CD4-positive, alpha-beta T cell treated with Interferon alpha-2 for 1 hour (primary cell): ENCODE results near the gene TREX2.

Experiments
- DNase-seq, 2 donors: peaks; one replicate each; pipeline ENCODE4 v3.0.0-alpha.2; 2020 to 2022

Gene TREX2

GRCh38 chrX:153433161-153433680 is 12.6 kb downstream of the TREX2 start:
- no peak for DNase-seq

- DNase-seq, result no peak
Measured at GRCh38 chrX:153430796-153431195, 15.1 kb downstream of the TREX2 start.

- no peak for DNase-seq
Measured at GRCh38 chrX:153426204-153426603, 19.7 kb downstream of the TREX2 start.

- DNase-seq, result no peak
Measured at GRCh38 chrX:153423652-153424051, 22.2 kb downstream of the TREX2 start.

GRCh38 chrX:153421856-153422255 is 24.0 kb downstream of the TREX2 start:
- no peak for DNase-seq

- no peak for DNase-seq
Measured at GRCh38 chrX:153420851-153421599, 24.8 kb downstream of the TREX2 start.

- no peak for DNase-seq
Measured at GRCh38 chrX:153417637-153418036, 28.2 kb downstream of the TREX2 start.

- DNase-seq, result no peak
Measured at GRCh38 chrX:153416781-153417450, 28.9 kb downstream of the TREX2 start.

GRCh38 chrX:153414856-153415510 is 30.9 kb downstream of the TREX2 start:
- no peak for DNase-seq

- DNase-seq, result no peak
Measured at GRCh38 chrX:153413731-153414130, 32.1 kb downstream of the TREX2 start.

GRCh38 chrX:153412746-153413720 is 32.8 kb downstream of the TREX2 start:
- DNase-seq, result no peak

- DNase-seq, result no peak
Measured at GRCh38 chrX:153411988-153412574, 33.8 kb downstream of the TREX2 start.

GRCh38 chrX:153411255-153411987 is 34.4 kb downstream of the TREX2 start, which contains the start of gene ZFP92:
Gene ZFP92 (plus strand): TSS chrX:153411472. CDS start chrX:153418323, 6,851 bp downstream.
- DNase-seq, result peak; percentile 24 to 30

GRCh38 chrX:153410888-153411254 is 35.0 kb downstream of the TREX2 start:
- DNase-seq, result no peak

- DNase-seq, result no peak
Measured at GRCh38 chrX:153410373-153410772, 35.5 kb downstream of the TREX2 start.

- no peak for DNase-seq
Measured at GRCh38 chrX:153409414-153410101, 36.3 kb downstream of the TREX2 start.

- DNase-seq, result no peak
Measured at GRCh38 chrX:153408871-153409351, 36.9 kb downstream of the TREX2 start.

- no peak for DNase-seq
Measured at GRCh38 chrX:153408221-153408721, 37.6 kb downstream of the TREX2 start.

GRCh38 chrX:153407736-153408135 is 38.1 kb downstream of the TREX2 start:
- no peak for DNase-seq

GRCh38 chrX:153406903-153407302 is 39.0 kb downstream of the TREX2 start:
- no peak for DNase-seq
